Lower leg skin (tissue), 4 donors: ENCODE results near the gene ART5. TPM values are rescaled to one million over a fixed set of nuclear protein-coding genes. Genes with fewer than 3 reads are reported as not detected.

ENCODE experiments used
- DNase-seq, 2 donors: peaks; one replicate each; pipeline ENCODE4 v3.0.0-alpha.2; 2019; ENCODE audit warnings: low spot score in 2 of 2
- H3K4me3 ChIP-seq: fragments of 200-600 bp; sonication (generic); 2 replicates; pipeline ENCODE4 v1.5.1; 2017; ENCODE audit warnings: mild to moderate bottlenecking, low read depth; ENCODE audit not compliant: poor library complexity, severe bottlenecking
- POLR2A ChIP-seq, 2 donors: fragments of 450-650 bp; IDR thresholded peaks; one replicate each; pipeline ENCODE4 v1.6.1; 2016 to 2017; ENCODE audit warnings: antibody characterized with exemption in 2 of 2, mild to moderate bottlenecking in 1 of 2, moderate library complexity in 1 of 2
- WGBS, 2 donors: methylation state at CpG; one replicate each; pipeline ENCODE4 v1.1.5; 2018; 5-methylcytosine and 5-hydroxymethylcytosine counted together
- intact Hi-C: fragments of 100-400 bp; cut with DNase I; formaldehyde crosslinking; loops from one replicate; pipeline ENCODE4 v1.15.0; 2023; ENCODE audit warnings: low total_unique reads
- total RNA-seq, 4 donors: library from RNA; depleted of rRNA; stranded (reverse); fragments of >200 nt; gene quantifications; one replicate each; pipeline ENCODE4 v1.1.0, GENCODE V29; 2016
- TF ChIP-seq, protein P1 (sequence below), 3 donors: fragments of 450-650 bp; IDR thresholded peaks; one replicate each; pipeline ENCODE4 v1.5.1; 2016; ENCODE audit warnings: antibody characterized with exemption in 3 of 3, mild to moderate bottlenecking in 3 of 3, moderate library complexity in 2 of 3

The ART5 gene
- total RNA-seq, 4 donors from 2014 or later = 0.25 to 3.2 (median 2.5) TPM

- 90 to 93% methylated on average over 5 of the region's 5 CpGs for WGBS, 2 donors
- DNase-seq = no peak
- intact Hi-C loops = no loop called here
- no peak overlapping the region for H3K4me3 ChIP-seq
- TF ChIP-seq, protein P1, sequence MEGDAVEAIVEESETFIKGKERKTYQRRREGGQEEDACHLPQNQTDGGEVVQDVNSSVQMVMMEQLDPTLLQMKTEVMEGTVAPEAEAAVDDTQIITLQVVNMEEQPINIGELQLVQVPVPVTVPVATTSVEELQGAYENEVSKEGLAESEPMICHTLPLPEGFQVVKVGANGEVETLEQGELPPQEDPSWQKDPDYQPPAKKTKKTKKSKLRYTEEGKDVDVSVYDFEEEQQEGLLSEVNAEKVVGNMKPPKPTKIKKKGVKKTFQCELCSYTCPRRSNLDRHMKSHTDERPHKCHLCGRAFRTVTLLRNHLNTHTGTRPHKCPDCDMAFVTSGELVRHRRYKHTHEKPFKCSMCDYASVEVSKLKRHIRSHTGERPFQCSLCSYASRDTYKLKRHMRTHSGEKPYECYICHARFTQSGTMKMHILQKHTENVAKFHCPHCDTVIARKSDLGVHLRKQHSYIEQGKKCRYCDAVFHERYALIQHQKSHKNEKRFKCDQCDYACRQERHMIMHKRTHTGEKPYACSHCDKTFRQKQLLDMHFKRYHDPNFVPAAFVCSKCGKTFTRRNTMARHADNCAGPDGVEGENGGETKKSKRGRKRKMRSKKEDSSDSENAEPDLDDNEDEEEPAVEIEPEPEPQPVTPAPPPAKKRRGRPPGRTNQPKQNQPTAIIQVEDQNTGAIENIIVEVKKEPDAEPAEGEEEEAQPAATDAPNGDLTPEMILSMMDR (IDR thresholded peaks at IDR 0.05) = no peak
- TF ChIP-seq POLR2A (IDR thresholded peaks at IDR 0.05) = no peak
Observed at GRCh38 chr11:3632070-3632660, 9.6 kb downstream of the ART5 start.

DNA sequence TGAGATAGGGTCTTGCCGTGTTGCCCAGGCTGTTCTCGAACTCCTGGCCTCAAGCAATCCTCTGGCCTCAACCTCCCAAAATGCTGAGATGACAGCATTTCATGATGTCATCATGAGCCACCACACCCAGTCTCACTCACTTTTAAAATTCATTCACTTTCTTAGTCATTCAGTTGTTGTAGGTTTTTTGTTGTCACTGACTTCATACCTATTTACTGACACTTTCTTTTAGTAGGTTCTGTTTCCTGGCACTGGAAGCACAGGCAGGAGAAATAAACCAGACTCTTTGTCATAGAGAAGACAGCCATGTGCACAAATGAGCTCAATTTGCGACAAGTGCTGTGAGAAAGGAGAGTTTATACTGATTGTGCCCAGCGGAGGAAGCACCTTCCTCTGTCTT, 10.5 kb downstream of the ART5 start:
- 91 to 93% methylated on average over 4 of the region's 4 CpGs for WGBS, 2 donors
- H3K4me3 ChIP-seq = no peak overlapping the region
- DNase-seq = no peak
- intact Hi-C loops = no loop called here
- no peak for TF ChIP-seq POLR2A (IDR thresholded peaks at IDR 0.05)
- TF ChIP-seq, protein P1 (IDR thresholded peaks at IDR 0.05) = no peak

DNA sequence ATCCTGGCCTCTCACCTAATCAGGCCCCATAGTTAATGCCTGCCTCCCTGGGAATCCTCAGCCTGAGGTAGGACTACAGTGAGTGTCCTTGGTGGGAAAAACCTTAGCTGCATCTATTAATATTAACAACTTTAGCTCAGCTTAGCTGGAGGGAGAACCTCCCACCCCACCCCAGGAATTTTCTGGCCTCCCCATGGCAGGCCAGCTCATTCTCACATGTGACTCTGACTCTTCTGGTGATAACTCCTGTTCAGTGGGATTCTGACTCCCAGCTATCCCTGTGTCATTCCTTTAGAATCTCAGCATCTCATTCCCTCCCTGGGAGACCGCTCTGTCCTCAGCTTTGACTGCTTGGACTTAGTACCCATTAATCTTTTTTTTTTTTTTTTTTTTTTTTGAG, 14.5 kb downstream of the ART5 start:
- intact Hi-C loops = no loop called here
- WGBS, 2 donors = 95 to 100% methylated on average over 1 of the region's 1 CpG
- TF ChIP-seq, protein P1 (IDR thresholded peaks at IDR 0.05) = no peak
- no peak for TF ChIP-seq POLR2A (IDR thresholded peaks at IDR 0.05)

GRCh38 chr11:3626250-3626960, 15.4 kb downstream of the ART5 start:
- H3K4me3 ChIP-seq = no peak overlapping the region
- TF ChIP-seq, protein P1 (IDR thresholded peaks at IDR 0.05) = no peak
- TF ChIP-seq POLR2A (IDR thresholded peaks at IDR 0.05) = no peak
- 85 to 87% methylated on average over 23 of the region's 23 CpGs for WGBS, 2 donors
- DNase-seq = peak; percentile 38 to 89
- intact Hi-C loops = no loop called here

More for the DNA sequence above, 14.5 kb downstream of the ART5 start:
- DNase-seq = no peak
- H3K4me3 ChIP-seq = no peak overlapping the region

DNA sequence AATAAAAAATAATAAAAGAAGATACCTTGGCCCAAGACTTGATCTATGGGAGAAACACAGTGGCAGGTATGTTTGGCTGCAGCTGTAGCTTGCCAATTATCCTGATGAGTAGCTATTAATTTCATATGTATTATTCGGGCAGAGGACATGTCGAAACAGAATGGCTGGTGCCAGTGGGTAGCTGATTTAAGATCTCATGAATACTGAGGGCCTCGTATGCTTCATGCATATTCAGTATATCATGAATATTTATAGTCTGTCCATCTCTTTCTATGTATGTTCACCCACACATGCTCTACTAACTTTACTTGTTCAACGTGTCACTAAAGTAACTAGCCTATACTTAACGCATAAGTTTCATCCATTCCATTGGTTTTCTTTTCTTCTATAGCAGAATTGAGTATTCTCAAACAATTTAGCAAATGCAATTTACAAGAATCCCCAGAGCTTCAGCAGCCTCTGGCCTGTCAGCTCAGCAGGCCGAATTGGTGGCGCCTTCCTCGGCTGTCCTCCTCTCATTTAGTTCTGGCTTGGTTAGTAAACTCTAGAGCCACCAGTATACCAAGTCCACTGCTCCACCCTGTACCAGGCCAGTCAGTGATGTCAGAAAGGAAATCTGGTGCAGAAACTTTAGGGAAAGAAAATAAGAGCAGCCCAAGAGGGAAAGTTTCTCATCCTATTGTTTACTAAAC, 17.9 kb downstream of the ART5 start:
- 47 to 50% methylated on average over 8 of the region's 8 CpGs for WGBS, 2 donors
- intact Hi-C loops = no loop called here
- H3K4me3 ChIP-seq = no peak overlapping the region
- DNase-seq = no peak
- TF ChIP-seq, protein P1 (IDR thresholded peaks at IDR 0.05) = no peak
- no peak for TF ChIP-seq POLR2A (IDR thresholded peaks at IDR 0.05)
